HEK293 (cell line): ENCODE measurements around the gene MTA3.
"Not testable (repeated sequence)": the region's sequence is repeated elsewhere in the genome, so short reads cannot be mapped to it uniquely, and the experiment has no call there.

Experiments
- ZBTB20 ChIP-seq: fragments of 450-650 bp; formaldehyde crosslinking; IDR thresholded peaks from 2 replicates; pipeline ENCODE4 v1.5.1; 2016; ENCODE audit warnings: missing biosample characterization, missing genetic modification characterization
- ZFP69B ChIP-seq: fragments of 450-650 bp; formaldehyde crosslinking; IDR thresholded peaks from 2 replicates; pipeline ENCODE4 v1.5.1; 2016; ENCODE audit warnings: missing biosample characterization, missing genetic modification characterization
- ZNF155 ChIP-seq: fragments of 450-650 bp; formaldehyde crosslinking; IDR thresholded peaks from 2 replicates; pipeline ENCODE4 v1.5.1; 2016; ENCODE audit warnings: missing biosample characterization, missing genetic modification characterization
- ZNF174 ChIP-seq: fragments of 450-650 bp; formaldehyde crosslinking; IDR thresholded peaks from 2 replicates; pipeline ENCODE4 v1.5.0; 2017; ENCODE audit warnings: missing biosample characterization, mild to moderate bottlenecking, missing genetic modification characterization
- ZNF274 ChIP-seq, 2 experiments: fragments of 200-500 bp in 1 of 2; fragments of 450-650 bp in 1 of 2; sonication (Bioruptor generic) in 1 of 2; formaldehyde crosslinking in 1 of 2; IDR thresholded peaks; 2 replicates each; pipeline versions ENCODE4 v1.5.1 to v1.6.1; 2014 to 2016; ENCODE audit warnings: borderline replicate concordance in 1 of 2, inconsistent platforms in 1 of 2, low read length in 1 of 2, missing biosample characterization in 1 of 2, missing genetic modification characterization in 1 of 2
- ZNF76 ChIP-seq: fragments of 450-650 bp; formaldehyde crosslinking; IDR thresholded peaks from 2 replicates; pipeline ENCODE4; 2016; ENCODE audit warnings: low read depth, missing biosample characterization, missing genetic modification characterization, borderline replicate concordance
- TF ChIP-seq, protein P1 (sequence below): fragments of 450-650 bp; formaldehyde crosslinking; IDR thresholded peaks from 2 replicates; pipeline ENCODE4 v1.5.1; 2016; ENCODE audit warnings: missing biosample characterization, missing genetic modification characterization
- TF ChIP-seq, protein P2 (sequence below): fragments of 450-650 bp; formaldehyde crosslinking; IDR thresholded peaks from 2 replicates; pipeline ENCODE4 v1.5.1; 2016; ENCODE audit warnings: missing biosample characterization, missing genetic modification characterization
- TF ChIP-seq, protein P3 (sequence below): fragments of 450-650 bp; formaldehyde crosslinking; IDR thresholded peaks from 2 replicates; pipeline ENCODE4; 2016; ENCODE audit warnings: missing biosample characterization, missing genetic modification characterization
- TF ChIP-seq, protein P4 (sequence below): fragments of 450-650 bp; formaldehyde crosslinking; IDR thresholded peaks from 2 replicates; pipeline ENCODE4 v1.5.1; 2016; ENCODE audit warnings: missing biosample characterization, missing genetic modification characterization

DNA sequence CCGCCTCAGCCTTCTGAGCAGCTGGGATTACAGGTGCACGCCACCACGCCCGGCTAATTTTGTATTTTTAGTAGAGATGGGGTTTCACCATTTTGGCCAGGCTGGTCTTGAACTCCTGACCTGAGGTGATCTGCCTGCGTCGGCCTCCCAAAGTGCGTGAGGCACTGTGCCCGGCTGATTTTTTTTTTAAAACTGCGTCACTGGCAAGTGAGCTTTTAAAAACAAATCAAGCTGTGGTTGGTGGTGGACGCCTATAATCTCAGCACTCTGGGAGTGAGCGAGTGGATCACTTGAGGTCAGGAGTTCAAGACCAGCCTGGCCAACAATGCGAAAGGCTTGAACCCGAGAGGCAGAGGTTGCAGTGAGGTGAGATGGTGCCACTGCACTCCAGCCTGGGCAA lies 8.3 kb upstream of the MTA3 start:
- TF ChIP-seq, protein P1, sequence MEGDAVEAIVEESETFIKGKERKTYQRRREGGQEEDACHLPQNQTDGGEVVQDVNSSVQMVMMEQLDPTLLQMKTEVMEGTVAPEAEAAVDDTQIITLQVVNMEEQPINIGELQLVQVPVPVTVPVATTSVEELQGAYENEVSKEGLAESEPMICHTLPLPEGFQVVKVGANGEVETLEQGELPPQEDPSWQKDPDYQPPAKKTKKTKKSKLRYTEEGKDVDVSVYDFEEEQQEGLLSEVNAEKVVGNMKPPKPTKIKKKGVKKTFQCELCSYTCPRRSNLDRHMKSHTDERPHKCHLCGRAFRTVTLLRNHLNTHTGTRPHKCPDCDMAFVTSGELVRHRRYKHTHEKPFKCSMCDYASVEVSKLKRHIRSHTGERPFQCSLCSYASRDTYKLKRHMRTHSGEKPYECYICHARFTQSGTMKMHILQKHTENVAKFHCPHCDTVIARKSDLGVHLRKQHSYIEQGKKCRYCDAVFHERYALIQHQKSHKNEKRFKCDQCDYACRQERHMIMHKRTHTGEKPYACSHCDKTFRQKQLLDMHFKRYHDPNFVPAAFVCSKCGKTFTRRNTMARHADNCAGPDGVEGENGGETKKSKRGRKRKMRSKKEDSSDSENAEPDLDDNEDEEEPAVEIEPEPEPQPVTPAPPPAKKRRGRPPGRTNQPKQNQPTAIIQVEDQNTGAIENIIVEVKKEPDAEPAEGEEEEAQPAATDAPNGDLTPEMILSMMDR (tag by site-specific recombination): not testable (repeated sequence)
- TF ChIP-seq, protein P2, sequence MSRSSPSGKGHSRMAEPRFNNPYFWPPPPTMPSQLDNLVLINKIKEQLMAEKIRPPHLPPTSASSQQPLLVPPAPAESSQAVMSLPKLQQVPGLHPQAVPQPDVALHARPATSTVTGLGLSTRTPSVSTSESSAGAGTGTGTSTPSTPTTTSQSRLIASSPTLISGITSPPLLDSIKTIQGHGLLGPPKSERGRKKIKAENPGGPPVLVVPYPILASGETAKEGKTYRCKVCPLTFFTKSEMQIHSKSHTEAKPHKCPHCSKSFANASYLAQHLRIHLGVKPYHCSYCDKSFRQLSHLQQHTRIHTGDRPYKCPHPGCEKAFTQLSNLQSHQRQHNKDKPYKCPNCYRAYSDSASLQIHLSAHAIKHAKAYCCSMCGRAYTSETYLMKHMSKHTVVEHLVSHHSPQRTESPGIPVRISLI (tag by site-specific recombination): not testable (repeated sequence)
- TF ChIP-seq ZNF174; ZNF155 (tag by site-specific recombination); ZBTB20 (tag by site-specific recombination); ZNF274 (IDR thresholded peaks at IDR 0.05; ENCODE audit: low read length); ZNF274 (tag by site-specific recombination; IDR thresholded peaks at IDR 0.05; ENCODE audit: borderline replicate concordance); ZNF76 (tag by site-specific recombination); ZFP69B (tag by site-specific recombination): not testable (repeated sequence)
- TF ChIP-seq, protein P3, sequence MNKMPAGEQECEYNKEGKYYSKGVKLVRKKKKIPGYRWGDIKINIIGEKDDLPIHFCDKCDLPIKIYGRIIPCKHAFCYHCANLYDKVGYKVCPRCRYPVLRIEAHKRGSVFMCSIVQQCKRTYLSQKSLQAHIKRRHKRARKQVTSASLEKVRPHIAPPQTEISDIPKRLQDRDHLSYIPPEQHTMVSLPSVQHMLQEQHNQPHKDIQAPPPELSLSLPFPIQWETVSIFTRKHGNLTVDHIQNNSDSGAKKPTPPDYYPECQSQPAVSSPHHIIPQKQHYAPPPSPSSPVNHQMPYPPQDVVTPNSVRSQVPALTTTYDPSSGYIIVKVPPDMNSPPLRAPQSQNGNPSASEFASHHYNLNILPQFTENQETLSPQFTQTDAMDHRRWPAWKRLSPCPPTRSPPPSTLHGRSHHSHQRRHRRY (tag by site-specific recombination): not testable (repeated sequence)
- TF ChIP-seq, protein P4, sequence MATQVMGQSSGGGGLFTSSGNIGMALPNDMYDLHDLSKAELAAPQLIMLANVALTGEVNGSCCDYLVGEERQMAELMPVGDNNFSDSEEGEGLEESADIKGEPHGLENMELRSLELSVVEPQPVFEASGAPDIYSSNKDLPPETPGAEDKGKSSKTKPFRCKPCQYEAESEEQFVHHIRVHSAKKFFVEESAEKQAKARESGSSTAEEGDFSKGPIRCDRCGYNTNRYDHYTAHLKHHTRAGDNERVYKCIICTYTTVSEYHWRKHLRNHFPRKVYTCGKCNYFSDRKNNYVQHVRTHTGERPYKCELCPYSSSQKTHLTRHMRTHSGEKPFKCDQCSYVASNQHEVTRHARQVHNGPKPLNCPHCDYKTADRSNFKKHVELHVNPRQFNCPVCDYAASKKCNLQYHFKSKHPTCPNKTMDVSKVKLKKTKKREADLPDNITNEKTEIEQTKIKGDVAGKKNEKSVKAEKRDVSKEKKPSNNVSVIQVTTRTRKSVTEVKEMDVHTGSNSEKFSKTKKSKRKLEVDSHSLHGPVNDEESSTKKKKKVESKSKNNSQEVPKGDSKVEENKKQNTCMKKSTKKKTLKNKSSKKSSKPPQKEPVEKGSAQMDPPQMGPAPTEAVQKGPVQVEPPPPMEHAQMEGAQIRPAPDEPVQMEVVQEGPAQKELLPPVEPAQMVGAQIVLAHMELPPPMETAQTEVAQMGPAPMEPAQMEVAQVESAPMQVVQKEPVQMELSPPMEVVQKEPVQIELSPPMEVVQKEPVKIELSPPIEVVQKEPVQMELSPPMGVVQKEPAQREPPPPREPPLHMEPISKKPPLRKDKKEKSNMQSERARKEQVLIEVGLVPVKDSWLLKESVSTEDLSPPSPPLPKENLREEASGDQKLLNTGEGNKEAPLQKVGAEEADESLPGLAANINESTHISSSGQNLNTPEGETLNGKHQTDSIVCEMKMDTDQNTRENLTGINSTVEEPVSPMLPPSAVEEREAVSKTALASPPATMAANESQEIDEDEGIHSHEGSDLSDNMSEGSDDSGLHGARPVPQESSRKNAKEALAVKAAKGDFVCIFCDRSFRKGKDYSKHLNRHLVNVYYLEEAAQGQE (tag by site-specific recombination): not testable (repeated sequence)
